Stimulated activated CD8-positive, alpha-beta memory T cell treated with anti-CD3 and anti-CD28 coated beads, Interleukin-12 subunit alpha, Interleukin-12 subunit beta, amount 100 ng/mL, for 24 hours (primary cell): Measurements from ENCODE around the gene FRMD4A.
"Not testable (repeated sequence)": the region's sequence is repeated elsewhere in the genome, so short reads cannot be mapped to it uniquely, and the experiment has no call there.

Source experiments
- DNase-seq: peaks from one replicate; pipeline ENCODE4 v3.0.0-alpha.2; 2020; ENCODE audit errors: extremely low read depth

Gene FRMD4A

DNA sequence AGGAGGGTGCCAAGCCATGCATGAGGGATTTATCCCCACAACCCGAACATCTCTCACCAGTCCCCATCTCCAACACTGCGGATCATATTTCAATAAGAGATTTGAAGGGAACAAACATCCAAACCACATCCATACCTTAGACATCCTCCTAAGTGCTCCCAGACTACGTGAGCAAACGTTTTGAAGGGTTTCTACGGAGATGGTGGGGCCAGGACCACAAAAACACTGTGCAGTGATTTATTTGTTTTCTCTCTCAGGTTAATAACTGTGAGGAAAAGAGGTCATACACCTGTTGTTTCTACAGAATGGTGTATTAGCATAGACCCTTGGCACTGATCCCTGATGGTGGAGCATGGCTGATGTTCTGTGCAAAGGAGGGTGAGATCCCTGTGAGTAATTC is 277.8 kb downstream of the FRMD4A start:
- no peak for DNase-seq

DNA sequence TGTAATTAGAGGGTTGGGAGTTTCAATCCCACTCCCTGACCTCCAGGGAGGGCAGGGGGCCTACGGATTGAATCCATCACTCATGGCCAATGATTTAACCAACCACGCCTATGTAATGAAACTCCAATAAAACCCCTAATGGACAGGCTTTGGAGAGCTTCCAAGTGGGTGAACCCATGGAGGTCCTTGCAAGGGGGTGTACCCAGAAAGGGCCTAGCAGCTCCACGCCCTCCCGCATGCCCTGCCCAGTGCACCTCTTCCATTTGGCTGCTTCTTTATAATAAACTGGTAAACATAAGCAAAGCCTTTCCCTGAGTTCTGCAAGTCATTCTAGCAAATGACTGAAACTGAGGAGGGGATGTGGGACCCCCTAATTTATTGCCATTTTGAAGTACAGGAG is 280.1 kb downstream of the FRMD4A start:
- DNase-seq = no peak

DNA sequence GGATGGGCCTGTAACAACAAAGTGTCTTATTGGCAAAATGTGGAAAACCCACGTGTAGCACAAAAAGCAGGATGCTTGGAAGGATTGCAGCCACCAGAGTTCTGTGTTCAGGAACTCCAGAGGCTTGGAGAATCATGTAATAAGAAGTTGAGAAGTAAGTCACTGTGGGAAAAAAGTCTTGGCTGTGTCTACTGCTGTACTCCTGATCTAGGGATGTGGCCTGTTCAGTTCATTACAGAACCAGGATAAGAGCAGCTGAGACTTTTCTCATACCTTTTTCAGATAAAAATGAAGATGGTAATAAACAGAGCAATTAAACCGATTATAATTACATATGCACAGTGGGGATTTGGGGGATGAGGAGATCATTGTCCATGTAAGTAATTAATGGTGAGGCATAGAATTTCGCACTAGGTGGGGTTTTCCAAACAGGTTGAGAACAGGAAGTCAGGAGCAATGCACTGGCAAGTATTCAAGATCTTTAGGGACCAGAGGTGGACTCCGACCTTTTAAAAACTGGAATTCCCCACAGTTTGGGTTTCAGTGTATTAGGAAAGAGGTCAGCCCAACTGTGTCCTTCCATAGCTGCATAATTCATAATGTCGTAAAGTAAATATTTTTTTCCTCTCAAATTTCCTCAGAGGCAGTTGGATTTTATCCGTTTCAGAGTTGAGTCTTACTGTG is 281.7 kb downstream of the FRMD4A start:
- no peak for DNase-seq

DNA sequence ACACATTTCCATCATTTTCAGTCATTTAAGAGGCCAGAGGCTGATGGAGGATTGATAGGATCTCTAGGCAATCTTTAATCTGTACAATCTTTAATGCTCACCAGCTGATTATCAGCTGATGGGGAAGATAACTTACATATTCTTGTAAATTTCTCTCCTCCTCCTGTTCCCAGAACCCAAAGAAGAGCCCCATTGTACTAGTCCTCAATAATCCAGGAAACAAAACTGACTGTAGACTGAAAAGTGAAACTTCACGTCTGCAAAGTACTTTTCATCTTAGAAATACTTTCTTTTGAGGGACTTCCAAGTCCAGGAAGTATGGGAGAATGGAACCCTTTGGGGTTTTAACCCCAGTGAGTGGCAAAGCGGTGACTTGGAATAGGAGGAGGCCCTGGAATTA is 283.3 kb downstream of the FRMD4A start:
- no peak for DNase-seq

DNA sequence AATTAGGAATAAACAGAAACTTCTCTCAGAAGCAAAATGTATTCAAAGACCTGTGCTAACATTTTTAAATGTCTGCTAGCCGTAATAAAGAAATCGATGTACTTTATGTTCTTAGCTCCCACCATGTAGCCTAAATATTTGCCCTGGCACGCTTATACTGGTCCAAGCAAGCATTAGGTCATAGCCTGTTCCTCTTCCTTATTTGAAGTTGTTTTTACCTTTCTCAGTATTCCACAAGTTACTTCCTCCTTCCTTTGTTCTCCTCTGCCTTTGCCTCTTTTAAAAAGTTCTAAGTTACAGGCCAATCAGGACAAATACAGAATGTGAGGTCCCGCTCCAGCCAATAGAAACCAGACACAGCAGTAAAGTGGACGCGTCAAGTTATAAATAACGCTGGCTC is 288.7 kb downstream of the FRMD4A start:
- not testable (repeated sequence) for DNase-seq

DNA sequence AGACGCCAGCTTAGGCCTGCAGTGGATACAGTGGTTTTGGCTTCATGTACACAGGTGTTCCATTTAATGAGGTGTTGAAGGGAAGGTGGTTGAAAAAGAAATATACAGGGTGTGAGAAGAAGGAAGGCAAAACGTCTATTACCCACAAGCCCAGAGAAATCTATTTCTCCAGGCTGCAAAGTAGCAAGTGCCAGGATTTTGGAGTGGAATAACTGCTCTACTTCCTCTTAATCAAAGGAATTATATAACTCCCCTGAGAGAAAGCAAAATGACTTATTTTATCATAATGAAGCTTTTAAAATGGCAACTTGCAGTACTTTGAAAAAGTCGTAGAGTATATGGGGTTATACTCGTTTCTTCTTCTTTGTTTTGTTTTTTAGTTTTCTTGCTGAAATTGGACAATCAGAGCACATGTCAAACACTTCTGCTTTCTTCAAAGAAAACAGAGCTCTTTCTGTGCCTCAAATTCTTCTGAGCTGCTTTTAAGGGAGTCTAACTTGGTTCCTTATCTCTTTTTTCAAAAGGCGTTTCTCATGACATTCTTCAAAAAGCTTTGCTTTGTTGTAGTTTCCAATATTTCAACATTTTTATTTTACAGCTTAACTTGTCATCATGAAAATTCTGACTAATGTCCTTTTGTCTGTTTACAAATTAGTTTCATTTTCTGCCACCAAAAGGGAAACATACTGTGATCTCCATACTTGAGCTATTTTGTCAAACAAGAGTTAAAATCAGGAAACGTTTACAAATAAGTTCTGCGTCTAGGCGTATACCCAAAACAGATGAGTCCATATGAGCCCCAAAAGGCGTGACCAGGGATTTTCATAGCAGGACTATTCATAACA is 289.7 kb downstream of the FRMD4A start:
- DNase-seq = no peak

DNA sequence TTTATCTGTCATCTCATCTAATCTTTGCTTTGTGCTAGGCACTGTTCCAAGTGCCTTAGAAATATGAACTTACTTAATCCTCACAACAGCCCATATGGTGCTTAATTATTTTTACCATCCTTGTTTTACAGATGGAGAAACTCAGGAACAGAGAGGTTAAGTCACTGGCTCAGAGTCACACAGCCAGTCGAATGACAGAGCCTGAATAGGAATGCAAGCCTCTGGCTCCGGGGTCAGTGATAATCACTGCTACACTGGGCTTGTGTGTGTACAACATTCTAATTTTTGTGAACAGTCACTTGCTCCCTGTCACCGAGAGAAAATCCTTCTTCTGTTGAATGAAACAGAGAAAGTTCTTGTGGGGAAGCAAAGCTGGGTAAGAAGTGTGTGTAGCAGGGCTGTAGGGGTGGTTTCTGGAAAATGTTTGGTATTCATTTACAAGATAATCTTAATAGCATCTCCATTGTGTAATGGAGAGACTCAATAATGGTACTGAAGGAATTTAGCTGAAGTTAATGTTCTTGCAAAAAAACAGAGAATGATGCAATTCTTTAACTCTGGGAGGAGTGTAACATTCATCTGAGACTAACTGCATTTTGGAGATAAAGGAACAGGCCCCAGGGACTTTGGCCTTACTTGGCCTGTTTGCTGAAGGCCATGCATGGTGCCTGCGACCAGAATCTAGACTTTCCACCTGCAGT is 290.6 kb downstream of the FRMD4A start:
- no peak for DNase-seq

DNA sequence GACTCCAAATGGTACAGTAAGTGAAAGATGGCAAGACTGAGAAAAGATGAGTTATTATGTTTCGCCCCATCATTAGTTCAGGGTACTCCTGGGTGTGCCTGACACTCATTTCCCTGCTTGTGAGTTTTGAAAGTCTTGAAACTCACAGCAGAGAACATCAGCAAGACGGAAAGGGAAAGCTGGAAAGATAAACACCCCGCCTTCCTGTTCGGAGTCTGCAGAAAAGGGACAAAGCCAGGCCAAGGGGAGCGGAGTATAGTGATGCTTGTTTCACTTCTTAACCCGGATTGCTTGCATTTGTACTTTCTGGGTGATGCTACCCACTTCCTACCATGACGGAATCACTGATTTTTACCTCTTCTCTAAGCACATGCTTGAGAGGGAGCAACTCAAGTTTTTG is 294.5 kb downstream of the FRMD4A start:
- no peak for DNase-seq

DNA sequence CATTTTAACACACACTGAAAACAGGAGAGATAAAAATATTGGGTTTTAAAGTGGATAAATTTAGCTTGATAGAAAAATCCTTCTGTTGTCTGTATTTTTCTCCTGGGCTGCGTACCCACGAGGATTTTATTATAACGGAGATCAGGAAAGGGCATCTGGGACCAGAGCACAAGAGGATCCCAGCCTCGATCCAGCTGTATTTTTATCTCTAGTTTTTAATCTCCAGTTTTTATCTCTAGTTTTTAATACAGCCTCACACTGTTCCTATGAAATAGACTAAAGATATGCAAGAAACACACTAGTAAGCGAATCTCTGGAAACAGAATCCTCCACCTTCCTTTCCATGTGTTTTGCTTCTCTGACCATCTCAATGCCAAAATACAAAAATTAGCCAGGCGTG is 295.2 kb downstream of the FRMD4A start:
- no peak for DNase-seq

DNA sequence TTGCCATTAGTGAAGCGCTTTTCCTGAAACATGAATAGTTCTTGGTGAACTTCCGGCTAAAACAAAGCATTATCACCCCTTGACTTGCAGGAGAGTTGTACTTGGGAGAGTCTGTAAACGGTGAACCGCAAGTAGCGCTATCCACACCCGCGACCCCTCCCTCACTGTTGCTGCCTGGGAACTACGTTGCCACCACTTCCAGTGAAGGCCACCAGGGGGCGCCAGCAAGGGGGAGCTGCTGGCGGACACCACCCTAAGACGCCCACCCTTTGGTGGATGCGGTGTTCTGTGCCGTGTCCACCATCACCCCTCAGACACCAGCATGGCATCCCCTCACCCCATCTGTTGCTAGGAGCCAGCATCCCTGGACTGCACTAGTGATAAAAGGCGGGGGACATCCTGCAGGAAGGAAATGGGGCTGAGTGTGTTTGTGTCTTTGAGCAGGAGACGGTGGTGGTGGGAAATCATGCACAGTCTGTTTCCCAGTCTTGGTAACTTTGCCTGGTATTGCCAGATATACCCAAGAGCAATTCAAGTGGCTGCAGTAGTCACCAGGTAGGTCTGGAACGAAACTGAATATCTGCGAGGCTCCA is 298.2 kb downstream of the FRMD4A start:
- no peak for DNase-seq

DNA sequence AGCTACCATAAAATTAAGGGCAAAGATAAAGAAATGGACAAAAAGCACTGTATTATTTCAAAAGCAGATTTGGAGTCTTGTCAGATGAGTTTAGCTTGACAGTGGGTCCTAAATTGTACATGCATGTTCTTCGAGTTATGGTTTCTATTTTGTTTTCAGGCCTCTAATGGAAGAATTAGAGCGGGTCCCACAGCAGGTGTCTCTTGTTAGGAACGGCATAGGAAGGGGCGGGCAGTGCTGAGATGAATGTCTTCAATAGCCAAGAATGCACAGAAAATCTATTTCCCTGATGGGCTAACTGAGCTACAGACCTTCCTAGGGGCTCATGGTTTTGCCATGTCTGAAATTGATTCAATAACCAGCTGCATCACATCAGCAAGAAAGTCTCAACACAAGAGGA is 304.4 kb downstream of the FRMD4A start:
- no peak for DNase-seq

DNA sequence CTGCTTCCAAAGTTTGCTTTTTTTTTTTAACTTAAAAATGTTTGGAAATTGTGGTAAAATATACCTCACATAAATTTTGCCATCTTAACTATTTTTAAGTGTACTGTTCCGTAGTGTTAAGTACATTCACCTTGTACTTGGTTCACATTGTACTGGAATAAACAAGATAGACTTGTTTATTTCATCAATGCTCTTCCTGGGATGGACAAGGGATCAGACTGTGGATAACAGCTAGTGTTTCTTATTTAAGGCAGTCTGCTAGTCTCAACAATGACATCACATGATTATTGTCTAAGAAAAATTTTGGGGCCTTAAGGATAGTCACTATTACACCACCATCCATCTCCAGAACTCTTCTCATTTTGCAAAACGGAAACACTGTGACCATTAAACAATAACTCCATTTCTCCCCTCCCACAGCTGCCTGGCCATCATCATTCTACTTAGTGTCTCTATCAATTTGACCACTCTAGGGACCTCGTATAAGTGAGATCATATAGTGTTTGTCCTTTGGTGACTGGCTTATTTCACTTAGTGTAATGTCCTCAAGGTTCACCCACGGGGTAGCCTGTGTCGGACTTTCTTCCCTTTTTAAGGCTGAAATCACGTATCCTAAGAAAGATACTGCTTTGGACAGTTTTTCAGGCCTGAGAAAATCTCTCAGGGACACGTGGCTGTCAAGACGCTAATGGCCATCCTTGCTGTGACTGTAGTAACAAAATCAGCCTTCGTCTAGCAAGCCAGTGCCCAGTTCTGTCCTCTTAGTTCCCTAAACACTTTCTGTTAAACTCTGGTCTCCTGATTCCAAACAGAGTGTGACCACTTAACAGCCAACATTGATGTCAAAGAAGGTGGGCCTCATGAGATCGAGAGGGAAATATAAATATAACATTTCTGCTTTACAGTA is 305.2 kb downstream of the FRMD4A start:
- no peak for DNase-seq

DNA sequence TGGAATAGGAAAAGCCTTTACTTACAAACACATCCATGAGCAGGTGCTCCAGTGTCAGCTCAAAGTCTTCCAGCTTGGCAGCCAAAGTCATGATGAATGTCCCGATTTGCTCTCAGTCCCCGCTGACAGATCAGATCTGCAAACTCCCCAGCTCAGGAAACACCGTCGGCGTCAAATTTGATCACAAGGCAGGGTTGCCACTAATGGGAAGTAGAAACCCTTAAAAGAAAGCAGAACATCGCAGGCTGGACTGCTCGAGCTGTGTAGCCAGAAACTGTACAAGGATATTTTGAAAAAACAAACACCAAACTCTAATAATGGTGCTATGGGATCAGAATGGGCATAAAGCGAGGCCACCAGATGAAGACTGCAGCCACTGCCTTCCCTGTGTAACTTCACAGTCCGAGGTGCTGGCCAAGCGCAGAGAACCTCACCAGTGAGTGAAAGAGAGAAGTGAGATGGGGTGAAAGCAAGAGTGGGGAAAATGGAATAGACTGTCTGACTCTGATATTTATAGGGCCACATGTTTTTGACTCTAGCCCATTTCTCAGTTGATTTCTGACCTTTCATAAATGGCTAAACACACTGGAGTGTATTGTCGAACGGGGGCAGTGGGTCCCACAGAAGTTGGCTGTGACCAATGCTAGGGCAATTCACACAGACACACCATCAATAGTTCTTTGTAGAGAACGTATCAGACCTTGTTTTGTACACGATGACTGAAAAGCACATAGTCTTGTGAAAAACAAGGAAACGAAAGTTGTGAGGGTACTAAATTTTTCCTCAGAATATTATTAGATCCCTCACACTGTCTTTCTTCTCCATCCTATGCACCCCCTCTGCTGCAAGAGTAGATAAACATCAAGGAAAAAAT is 306.2 kb downstream of the FRMD4A start:
- no peak for DNase-seq

DNA sequence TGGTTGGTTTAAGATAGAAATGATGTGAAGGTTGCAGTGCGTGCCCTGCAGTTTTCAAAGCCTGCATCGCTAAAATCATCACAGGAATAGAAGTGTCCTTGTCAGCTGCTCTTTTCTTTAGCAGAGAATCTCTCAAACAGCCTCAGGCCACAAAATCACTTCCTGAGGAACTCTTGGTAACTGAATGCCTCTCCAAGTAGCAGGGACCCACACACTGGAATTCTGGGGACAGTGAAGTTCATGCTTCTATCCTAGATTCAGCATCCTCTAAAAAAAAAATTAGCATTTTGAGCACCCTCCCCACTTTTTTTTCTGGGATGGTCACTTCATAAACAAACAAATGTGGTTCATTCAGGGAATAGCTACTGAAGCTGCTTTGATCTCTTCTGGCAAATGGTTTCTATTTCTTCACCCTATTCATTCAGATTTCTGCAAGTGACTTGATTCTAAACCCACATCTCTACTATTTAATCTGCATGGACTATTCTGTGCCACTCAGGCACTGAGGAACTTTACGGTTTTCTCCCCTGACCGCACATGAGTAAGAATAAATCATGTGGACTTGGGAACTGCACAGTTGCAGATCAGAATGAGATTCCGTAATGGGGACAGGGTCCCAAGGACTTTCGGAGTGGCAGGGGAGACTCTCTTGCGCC is 306.9 kb downstream of the FRMD4A start:
- DNase-seq = no peak

DNA sequence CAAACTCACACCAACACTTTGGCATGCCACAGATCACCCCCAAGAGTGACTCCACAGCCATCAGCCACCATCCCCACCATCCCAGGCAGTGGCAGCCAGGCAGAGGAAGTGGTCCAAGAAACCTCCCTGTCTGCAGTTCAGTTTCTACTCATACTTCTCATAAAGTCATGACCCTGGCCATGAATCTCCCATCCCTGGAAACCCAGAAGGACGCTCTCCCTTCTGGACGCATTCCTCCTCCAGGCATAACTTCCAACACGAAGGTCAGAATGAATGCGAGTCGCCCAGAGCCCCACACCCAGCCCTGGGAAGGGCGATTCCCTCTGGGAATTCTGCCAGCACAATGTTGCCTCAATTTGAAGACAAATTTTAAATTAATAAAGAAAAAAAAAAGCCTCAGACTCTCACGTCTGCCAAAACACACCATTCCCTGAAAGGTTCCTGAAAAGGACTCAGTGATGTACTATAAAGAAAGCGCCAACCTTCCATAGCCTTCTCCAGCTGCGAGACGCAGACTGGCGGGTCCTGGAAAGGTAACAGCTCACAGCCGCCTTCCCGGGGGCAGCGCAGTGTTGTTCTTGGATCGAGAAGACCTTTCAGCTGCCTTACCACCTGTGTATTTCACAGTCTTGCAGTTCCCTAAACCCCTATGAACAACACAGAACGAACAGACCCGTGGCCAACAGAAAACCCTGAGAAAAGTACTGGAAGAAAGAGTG is 307.6 kb downstream of the FRMD4A start:
- DNase-seq = no peak

DNA sequence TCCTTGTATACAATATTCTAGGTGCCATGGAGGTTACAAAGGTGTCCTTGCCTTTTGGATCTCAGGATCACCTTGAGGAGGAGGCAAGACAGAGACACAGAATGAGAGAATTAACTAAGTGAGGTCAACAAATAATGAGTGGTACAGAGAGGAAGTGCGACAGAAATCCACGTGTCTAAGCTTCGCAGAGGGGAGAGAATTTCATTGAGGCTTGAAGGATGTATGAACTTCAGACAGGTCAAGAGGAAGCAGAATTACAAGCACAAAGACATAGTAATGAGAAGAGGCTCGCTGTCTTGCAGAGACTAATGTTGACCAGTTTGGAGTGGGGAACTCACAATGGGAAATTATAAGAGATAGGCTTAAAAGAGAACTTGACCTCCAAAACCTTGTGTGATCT is 308.7 kb downstream of the FRMD4A start:
- no peak for DNase-seq

DNA sequence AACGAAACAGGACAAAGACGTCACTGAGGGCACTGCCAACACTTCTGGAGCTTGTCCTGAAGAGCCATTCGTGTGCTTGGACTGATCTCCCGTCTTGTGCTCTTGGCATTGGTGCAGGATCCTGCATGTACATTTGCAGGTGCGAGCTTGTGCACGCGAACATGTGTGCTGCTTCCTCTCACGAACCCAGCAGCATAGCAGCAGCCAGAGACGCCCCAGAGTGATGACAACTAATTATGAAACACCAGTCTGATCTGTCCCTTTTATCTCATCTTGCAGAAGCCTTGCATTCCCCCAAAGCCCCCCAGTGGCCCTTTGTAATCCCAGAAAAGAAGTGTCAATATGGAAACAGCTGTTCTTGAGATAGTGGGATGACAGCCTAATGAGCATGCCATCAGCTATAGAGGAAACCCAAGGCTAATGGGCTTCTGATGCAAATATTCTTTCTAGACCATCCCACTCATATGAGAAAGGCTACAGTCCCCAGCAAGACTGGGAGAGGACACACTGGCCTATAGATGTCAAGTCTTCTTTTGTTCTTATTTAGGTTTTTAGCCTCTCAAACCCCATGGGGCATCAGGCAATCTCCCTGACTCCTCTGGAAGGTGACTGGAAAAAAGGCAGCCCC is 310.6 kb downstream of the FRMD4A start:
- no peak for DNase-seq

DNA sequence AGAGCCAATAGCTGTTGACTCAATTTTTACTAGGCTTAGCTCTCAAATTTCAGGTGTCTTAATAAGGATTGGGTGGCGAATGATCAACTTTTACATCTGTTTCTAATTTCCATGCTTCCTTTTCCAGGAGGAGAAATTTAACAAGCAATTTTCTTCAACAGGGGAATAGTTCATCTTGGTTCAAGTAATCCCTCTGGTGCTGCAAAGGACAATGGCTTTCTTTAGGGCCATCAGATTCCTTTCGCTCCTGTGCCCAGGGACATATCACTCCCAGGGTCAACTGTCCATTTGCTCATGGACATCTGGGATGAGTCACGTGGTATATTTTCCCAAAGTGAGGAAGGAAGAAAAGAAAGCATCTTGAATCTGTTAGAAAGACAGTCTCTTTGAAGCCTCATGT is 313.3 kb downstream of the FRMD4A start:
- DNase-seq = no peak

DNA sequence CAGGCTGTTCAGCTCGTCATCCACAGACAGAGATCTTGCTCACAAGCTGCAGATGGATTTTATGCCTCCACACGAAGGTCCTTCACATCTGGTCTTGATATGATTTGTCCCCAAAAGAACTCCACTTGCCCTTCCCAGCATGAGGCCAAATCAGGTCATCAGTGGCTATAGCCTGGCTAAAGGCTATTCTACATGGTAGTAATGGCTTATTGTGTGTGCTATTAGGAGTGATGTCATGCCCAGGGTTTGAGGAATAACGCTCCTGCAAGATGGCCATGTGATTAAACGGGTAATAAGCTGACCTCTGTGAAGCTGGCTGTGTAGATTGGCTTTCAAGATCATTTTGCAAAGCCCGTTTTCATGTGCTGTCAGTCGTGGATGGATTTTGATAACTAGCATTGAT is 313.8 kb downstream of the FRMD4A start:
- DNase-seq = no peak
